Ascending aorta (tissue), 2 donors: ENCODE measurements around the gene PDGFD. TPM values are rescaled to one million over a fixed set of nuclear protein-coding genes. Genes with fewer than 3 reads are reported as not detected.

Experiments
- DNase-seq, 2 donors: peaks; one replicate each; pipeline ENCODE4 v3.0.0-alpha.2; 2019; ENCODE audit warnings: low spot score in 2 of 2
- H3K27ac ChIP-seq, 2 donors: fragments of 200-600 bp; sonication (generic); one replicate each; pipeline ENCODE4 v1.5.1; 2016 to 2017; ENCODE audit warnings: mild to moderate bottlenecking in 1 of 2
- H3K27me3 ChIP-seq: fragments of 200-600 bp; sonication (generic); one replicate; pipeline ENCODE4 v1.5.1; 2017
- H3K36me3 ChIP-seq, 2 donors: fragments of 200-600 bp; sonication (generic); one replicate each; pipeline ENCODE4 v1.5.1; 2016
- H3K4me1 ChIP-seq, 2 donors: fragments of 200-600 bp; sonication (generic); one replicate each; pipeline ENCODE4 v1.5.1; 2016 to 2017; ENCODE audit warnings: mild to moderate bottlenecking in 1 of 2
- H3K4me3 ChIP-seq, 2 donors: fragments of 200-600 bp; sonication (generic); one replicate each; pipeline ENCODE4 v1.5.1; 2016 to 2017; ENCODE audit warnings: mild to moderate bottlenecking in 1 of 2
- H3K9me3 ChIP-seq, 2 donors: fragments of 200-600 bp; sonication (generic); one replicate each; pipeline ENCODE4 v1.5.1; 2016
- CTCF ChIP-seq, 3 experiments: fragments of 200-600 bp in 2 of 3; fragments of 450-650 bp in 1 of 3; sonication (generic) in 2 of 3; IDR thresholded peaks; one replicate each; pipeline ENCODE4 v1.5.1; 2016 to 2019; ENCODE audit warnings: antibody characterized with exemption in 3 of 3, mild to moderate bottlenecking in 1 of 3, moderate library complexity in 1 of 3
- intact Hi-C: fragments of 100-400 bp; cut with DNase I; formaldehyde crosslinking; loops from one replicate; pipeline ENCODE4 v1.15.1; 2023
- total RNA-seq: library from RNA; depleted of rRNA; stranded (reverse); fragments of >200 nt; gene quantifications from one replicate; pipeline ENCODE4 v1.1.0, GENCODE V29; 2016

The PDGFD gene
- total RNA-seq, 1 donor from 2014 or later: 50.6 TPM

GRCh38 chr11:104061853-104062521, 102.0 kb downstream of the PDGFD start:
- H3K9me3 ChIP-seq: no peaks in the 10 kb centered on the region
- no peak overlapping the region for H3K4me3 ChIP-seq
- DNase-seq: no peak
- TF ChIP-seq CTCF (IDR thresholded peaks at IDR 0.05): no peak
- H3K27me3 ChIP-seq: no peaks in the 10 kb centered on the region
- intact Hi-C loops: no loop called here
- no peaks in the 10 kb centered on the region for H3K4me1 ChIP-seq
- H3K27ac ChIP-seq: no peak overlapping the region
- H3K36me3 ChIP-seq: no peaks in the 10 kb centered on the region

- Histone ChIP-seq H3K27ac (no peak overlapping the region), H3K36me3 (no peaks in the 10 kb centered on the region), H3K9me3 (no peaks in the 10 kb centered on the region), H3K27me3 (no peaks in the 10 kb centered on the region), H3K4me3 (no peak overlapping the region), H3K4me1 (no peaks in the 10 kb centered on the region)
- intact Hi-C loops: no loop called here
- no peak for DNase-seq
- no peak for TF ChIP-seq CTCF (IDR thresholded peaks at IDR 0.05)
Measured at GRCh38 chr11:104060820-104061219, 103.1 kb downstream of the PDGFD start.

GRCh38 chr11:104060004-104060794, 103.7 kb downstream of the PDGFD start:
- no peak overlapping the region for H3K27ac ChIP-seq

GRCh38 chr11:104058680-104059079, 105.3 kb downstream of the PDGFD start:
- H3K27me3 ChIP-seq: no peaks in the 10 kb centered on the region
- no peak for DNase-seq
- no peaks in the 10 kb centered on the region for H3K36me3 ChIP-seq
- no peak overlapping the region for H3K4me3 ChIP-seq
- TF ChIP-seq CTCF (IDR thresholded peaks at IDR 0.05): no peak
- no peaks in the 10 kb centered on the region for H3K9me3 ChIP-seq
- intact Hi-C loops: no loop called here
- no peaks in the 10 kb centered on the region for H3K4me1 ChIP-seq
- H3K27ac ChIP-seq: no peak overlapping the region

More at GRCh38 chr11:104060004-104060794, 103.7 kb downstream of the PDGFD start:
- no peaks in the 10 kb centered on the region for H3K36me3 ChIP-seq
- DNase-seq: no peak
- no peak overlapping the region for H3K4me3 ChIP-seq
- no peaks in the 10 kb centered on the region for H3K9me3 ChIP-seq
- intact Hi-C loops: no loop called here
- H3K27me3 ChIP-seq: no peaks in the 10 kb centered on the region
- H3K4me1 ChIP-seq: no peaks in the 10 kb centered on the region
- no peak for TF ChIP-seq CTCF (IDR thresholded peaks at IDR 0.05)

- Histone ChIP-seq H3K9me3 (no peaks in the 10 kb centered on the region), H3K27ac (no peak overlapping the region), H3K27me3 (no peaks in the 10 kb centered on the region), H3K4me1 (no peaks in the 10 kb centered on the region), H3K4me3 (no peak overlapping the region), H3K36me3 (no peaks in the 10 kb centered on the region)
- intact Hi-C loops: no loop called here
- TF ChIP-seq CTCF (IDR thresholded peaks at IDR 0.05): no peak
- no peak for DNase-seq
Measured at GRCh38 chr11:104057908-104058307, 106.0 kb downstream of the PDGFD start.
